ENCODE results near the gene C2CD4D. TPM values are rescaled to one million over a fixed set of nuclear protein-coding genes. Genes with fewer than 3 reads are reported as not detected.

The C2CD4D gene
- total RNA-seq, 1 experiment from 2014 or later: 1.4 TPM

DNA sequence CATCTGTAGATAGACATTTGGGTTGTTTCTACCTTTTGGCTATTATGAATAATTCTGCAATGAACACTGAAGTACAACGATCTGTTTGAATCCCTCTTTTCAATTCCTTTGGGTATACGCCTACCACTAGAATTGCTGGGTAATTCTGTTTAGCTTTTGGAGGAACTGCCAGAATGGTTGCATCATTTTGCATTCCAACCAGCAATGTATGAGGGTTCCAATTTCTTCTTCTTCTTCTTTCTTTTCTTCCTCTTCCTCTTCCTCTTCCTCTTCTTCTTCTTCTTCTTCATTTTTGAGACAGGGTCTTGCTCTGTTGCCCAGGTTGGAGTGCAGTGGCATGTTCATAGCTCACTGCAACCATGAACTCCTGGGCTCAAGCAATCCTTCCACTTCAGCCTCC lies 27.7 kb upstream of the C2CD4D start:
- Histone ChIP-seq H3K27ac (no peak overlapping the region), H3K4me1 (replicated peaks; ENCODE audit: insufficient read depth) (peaks cover 8% of the 10 kb centered on the region), H3F3A (ENCODE audit: insufficient read depth, low read depth) (peaks cover 18% of the 10 kb centered on the region; the same call in 1 of the 2 replicates), H3K36me3 (ENCODE audit: low read depth) (no peaks in the 10 kb centered on the region), H3K79me2 (ENCODE audit: low read depth) (no peaks in the 10 kb centered on the region), H3K9me2 (ENCODE audit: insufficient read depth) (no peaks in the 10 kb centered on the region), H2AFZ (no peak overlapping the region), H3K9me3 (ENCODE audit: insufficient read depth, low read depth) (no peaks in the 10 kb centered on the region), H4K20me1 (ENCODE audit: insufficient read depth) (no peaks in the 10 kb centered on the region), H3K4me3 (no peak overlapping the region), H3K4me2 (no peak overlapping the region), H3K27me3 (ENCODE audit: insufficient read depth, low read depth) (no peaks in the 10 kb centered on the region)
- ChIA-PET CTCF (no interaction called here), POLR2A (ENCODE audit: unreplicated experiment) (no interaction called here)
- DNase-seq: no peak
- intact Hi-C loops (cut with micrococcal nuclease; ENCODE audit: unreplicated experiment): no loop called here
- TF ChIP-seq EZH2 (IDR thresholded peaks at IDR 0.05; ENCODE audit: low read depth): no peak
- TF ChIP-seq, protein P1, sequence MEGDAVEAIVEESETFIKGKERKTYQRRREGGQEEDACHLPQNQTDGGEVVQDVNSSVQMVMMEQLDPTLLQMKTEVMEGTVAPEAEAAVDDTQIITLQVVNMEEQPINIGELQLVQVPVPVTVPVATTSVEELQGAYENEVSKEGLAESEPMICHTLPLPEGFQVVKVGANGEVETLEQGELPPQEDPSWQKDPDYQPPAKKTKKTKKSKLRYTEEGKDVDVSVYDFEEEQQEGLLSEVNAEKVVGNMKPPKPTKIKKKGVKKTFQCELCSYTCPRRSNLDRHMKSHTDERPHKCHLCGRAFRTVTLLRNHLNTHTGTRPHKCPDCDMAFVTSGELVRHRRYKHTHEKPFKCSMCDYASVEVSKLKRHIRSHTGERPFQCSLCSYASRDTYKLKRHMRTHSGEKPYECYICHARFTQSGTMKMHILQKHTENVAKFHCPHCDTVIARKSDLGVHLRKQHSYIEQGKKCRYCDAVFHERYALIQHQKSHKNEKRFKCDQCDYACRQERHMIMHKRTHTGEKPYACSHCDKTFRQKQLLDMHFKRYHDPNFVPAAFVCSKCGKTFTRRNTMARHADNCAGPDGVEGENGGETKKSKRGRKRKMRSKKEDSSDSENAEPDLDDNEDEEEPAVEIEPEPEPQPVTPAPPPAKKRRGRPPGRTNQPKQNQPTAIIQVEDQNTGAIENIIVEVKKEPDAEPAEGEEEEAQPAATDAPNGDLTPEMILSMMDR (conservative IDR thresholded peaks at IDR 0.05): no peak
- no TSS peak for BruUV-seq (replicated peaks)

DNA sequence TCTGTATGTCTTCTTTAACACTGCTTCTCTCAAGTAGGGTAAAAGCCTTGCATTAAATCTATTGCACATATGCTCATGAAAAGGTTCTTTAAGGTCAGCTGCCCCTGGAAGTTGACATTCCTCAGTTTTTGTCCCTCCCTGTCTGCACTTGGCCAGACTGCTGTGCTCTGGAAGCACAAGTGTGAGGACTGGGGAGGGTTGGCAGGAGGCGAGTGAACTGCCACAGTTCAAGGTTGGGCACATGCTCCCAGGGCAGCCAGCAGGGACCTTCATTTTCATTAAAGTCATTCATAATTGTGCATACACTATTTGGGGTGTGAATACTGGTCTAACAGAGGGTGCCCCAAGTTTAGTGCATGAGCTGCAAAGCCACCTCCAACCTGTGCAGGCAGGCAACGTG lies 24.8 kb upstream of the C2CD4D start:
- no peaks in the 10 kb centered on the region for H3K36me3 ChIP-seq (ENCODE audit: low read depth)
- no peaks in the 10 kb centered on the region for H3K9me3 ChIP-seq (ENCODE audit: insufficient read depth, low read depth)
- no peaks in the 10 kb centered on the region for H4K20me1 ChIP-seq (ENCODE audit: insufficient read depth)
- H3K4me1 ChIP-seq (replicated peaks; ENCODE audit: insufficient read depth): peaks cover 15% of the 10 kb centered on the region
- no peaks in the 10 kb centered on the region for H3K27me3 ChIP-seq (ENCODE audit: insufficient read depth, low read depth)
- H3K27ac ChIP-seq: no peak overlapping the region
- TF ChIP-seq EZH2 (IDR thresholded peaks at IDR 0.05; ENCODE audit: low read depth): no peak
- TF ChIP-seq, protein P1 (conservative IDR thresholded peaks at IDR 0.05): no peak
- peaks cover 12% of the 10 kb centered on the region; the same call in 1 of the 2 replicates for H3F3A ChIP-seq (ENCODE audit: insufficient read depth, low read depth)
- H3K9me2 ChIP-seq (ENCODE audit: insufficient read depth): no peaks in the 10 kb centered on the region
- DNase-seq: no peak
- no peak overlapping the region for H2AFZ ChIP-seq
- H3K79me2 ChIP-seq (ENCODE audit: low read depth): no peaks in the 10 kb centered on the region
- POLR2A ChIA-PET (ENCODE audit: unreplicated experiment): no interaction called here
- CTCF ChIA-PET: no interaction called here
- H3K4me2 ChIP-seq: no peak overlapping the region
- BruUV-seq (replicated peaks): no TSS peak
- H3K4me3 ChIP-seq: no peak overlapping the region
- intact Hi-C loops (cut with micrococcal nuclease; ENCODE audit: unreplicated experiment): no loop called here

DNA sequence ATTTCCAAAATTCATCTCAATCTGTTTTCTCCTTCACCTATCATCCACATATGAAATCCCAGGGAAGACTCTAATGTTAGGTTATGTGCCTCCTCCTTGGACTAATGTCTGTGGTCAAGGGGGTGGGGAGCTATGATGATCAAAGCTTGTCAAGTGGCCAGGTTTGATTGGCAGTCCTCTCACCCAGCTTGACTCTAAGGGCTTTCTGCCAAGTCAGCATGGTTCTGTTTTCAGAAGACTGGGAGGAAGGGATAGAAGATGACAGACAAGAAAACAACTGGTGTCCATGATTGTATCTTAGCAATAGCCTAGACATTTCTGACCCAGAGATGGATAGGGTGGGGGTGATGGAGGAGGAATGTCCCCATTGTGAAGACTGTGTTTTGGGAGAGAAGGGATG lies 23.0 kb upstream of the C2CD4D start:
- DNase-seq: no peak
- no peak overlapping the region for H3K27ac ChIP-seq
- no peaks in the 10 kb centered on the region for H3K79me2 ChIP-seq (ENCODE audit: low read depth)
- H4K20me1 ChIP-seq (ENCODE audit: insufficient read depth): no peaks in the 10 kb centered on the region
- no peak for TF ChIP-seq EZH2 (IDR thresholded peaks at IDR 0.05; ENCODE audit: low read depth)
- TF ChIP-seq, protein P1 (conservative IDR thresholded peaks at IDR 0.05): no peak
- H3F3A ChIP-seq (ENCODE audit: insufficient read depth, low read depth): peaks cover 1% of the 10 kb centered on the region; the same call in 1 of the 2 replicates
- no peak overlapping the region for H3K4me2 ChIP-seq
- no TSS peak for BruUV-seq (replicated peaks)
- H3K36me3 ChIP-seq (ENCODE audit: low read depth): no peaks in the 10 kb centered on the region
- ChIA-PET CTCF (no interaction called here), POLR2A (ENCODE audit: unreplicated experiment) (no interaction called here)
- intact Hi-C loops (cut with micrococcal nuclease; ENCODE audit: unreplicated experiment): no loop called here
- no peaks in the 10 kb centered on the region for H3K9me3 ChIP-seq (ENCODE audit: insufficient read depth, low read depth)
- peaks cover 9% of the 10 kb centered on the region; the same call in 1 of the 2 replicates for H3K4me1 ChIP-seq (replicated peaks; ENCODE audit: insufficient read depth)
- H3K9me2 ChIP-seq (ENCODE audit: insufficient read depth): no peaks in the 10 kb centered on the region
- H3K4me3 ChIP-seq: no peak overlapping the region
- H2AFZ ChIP-seq: no peak overlapping the region
- H3K27me3 ChIP-seq (ENCODE audit: insufficient read depth, low read depth): no peaks in the 10 kb centered on the region
